IMR-90 (cell line): ENCODE data around the gene DNMT1. TPM values are rescaled to one million over a fixed set of nuclear protein-coding genes. Genes with fewer than 3 reads are reported as not detected.
A peak's percentile ranks its signal among the peaks of the same experiment; 100 is the strongest.

ENCODE experiments used
- ATAC-seq: fragments of 200-7000 bp; cut with Tn5 transposase; 2 replicates; pipeline ENCODE4 v1.9.1; 2020; ENCODE audit warnings: low read depth, mild to moderate bottlenecking, moderate library complexity
- BruUV-seq: library from RNA; stranded (reverse); fragments of 400-500 nt; replicated peaks from 2 replicates; lab custom pipeline; 2021; lab: Mats Ljungman, UMichigan
- CTCF ChIA-PET: fragments of 300-600 bp; formaldehyde crosslinking; extraction: SDS; loops from one replicate; lab custom pipeline; 2021; ENCODE audit warnings: antibody characterized with exemption; lab: Yijun Ruan, JAX
- POLR2A ChIA-PET: fragments of 300-600 bp; sonication (Branson Sonifier 250); formaldehyde crosslinking; loops from one replicate; lab custom pipeline; 2022; ENCODE audit warnings: antibody characterized with exemption; ENCODE audit not compliant: unreplicated experiment; lab: Charles Lee
- DNase-seq: peaks from one replicate; pipeline ENCODE4 v3.0.0; 2013
- H2AFZ ChIP-seq: replicated peaks from 2 replicates; pipeline ENCODE3; 2013; ENCODE audit warnings: low read length, mild to moderate bottlenecking; ENCODE audit not compliant: poor library complexity
- H2AK5ac ChIP-seq: 2 replicates; pipeline ENCODE4 v1.6.1; 2013; ENCODE audit warnings: low read depth, low read length, inconsistent platforms
- H2AK9ac ChIP-seq: replicated peaks from 2 replicates; pipeline ENCODE3; 2013; ENCODE audit warnings: mild to moderate bottlenecking, low read depth, low read length, moderate library complexity; ENCODE audit not compliant: poor library complexity
- H2BK120ac ChIP-seq: 2 replicates; pipeline ENCODE4 v1.6.1; 2013; ENCODE audit warnings: low read depth, low read length, inconsistent platforms
- H2BK15ac ChIP-seq: 3 replicates; pipeline ENCODE4 v1.6.1; 2013; ENCODE audit warnings: low read depth, low read length, inconsistent platforms
- H2BK20ac ChIP-seq: 2 replicates; pipeline ENCODE4 v1.6.1; 2013; ENCODE audit warnings: low read depth, mild to moderate bottlenecking, inconsistent platforms, low read length, moderate library complexity
- H2BK5ac ChIP-seq: 2 replicates; pipeline ENCODE4 v1.6.1; 2013; ENCODE audit warnings: mild to moderate bottlenecking, low read depth, low read length, inconsistent platforms; ENCODE audit not compliant: poor library complexity, severe bottlenecking
- H3K14ac ChIP-seq: replicated peaks from 2 replicates; pipeline ENCODE4 v1.6.1; 2013; ENCODE audit warnings: low read depth, low read length, inconsistent platforms
- H3K18ac ChIP-seq: 2 replicates; pipeline ENCODE4 v1.6.1; 2013; ENCODE audit warnings: low read depth, low read length, control low read depth
- H3K23ac ChIP-seq: 2 replicates; pipeline ENCODE4 v1.6.1; 2013; ENCODE audit warnings: low read depth, low read length, inconsistent platforms
- H3K27ac ChIP-seq: 2 replicates; pipeline ENCODE4 v1.5.1; 2013; ENCODE audit warnings: mild to moderate bottlenecking, control low read depth, low read length; ENCODE audit not compliant: insufficient read depth
- H3K27me3 ChIP-seq: 2 replicates; pipeline ENCODE4 v1.6.1; 2013; ENCODE audit warnings: low read length; ENCODE audit not compliant: control insufficient read depth, insufficient read depth
- H3K36me3 ChIP-seq: 2 replicates; pipeline ENCODE4 v1.6.1; 2013; ENCODE audit warnings: low read length, mixed read lengths; ENCODE audit not compliant: control insufficient read depth, insufficient read depth
- H3K4ac ChIP-seq: 2 replicates; pipeline ENCODE4 v1.6.1; 2013; ENCODE audit warnings: low read depth, low read length, inconsistent platforms
- H3K4me1 ChIP-seq: 2 replicates; pipeline ENCODE4 v1.6.1; 2013; ENCODE audit warnings: low read length, mixed read lengths; ENCODE audit not compliant: control insufficient read depth, insufficient read depth
- H3K4me2 ChIP-seq: 2 replicates; pipeline ENCODE4 v1.6.1; 2013; ENCODE audit warnings: low read depth, mild to moderate bottlenecking, control low read depth, low read length, moderate library complexity
- H3K4me3 ChIP-seq: 2 replicates; pipeline ENCODE4 v1.5.1; 2013; ENCODE audit warnings: low read depth, mild to moderate bottlenecking, control low read depth, low read length, moderate library complexity; ENCODE audit not compliant: insufficient read depth
- H3K56ac ChIP-seq: 2 replicates; pipeline ENCODE4 v1.6.1; 2013; ENCODE audit warnings: low read length, inconsistent platforms; ENCODE audit not compliant: insufficient read depth; ENCODE audit errors: extremely low read depth
- H3K79me1 ChIP-seq, 2 experiments: 2 replicates each; pipeline ENCODE4 v1.6.1; 2013; ENCODE audit warnings: low read length in 2 of 2, inconsistent platforms in 1 of 2, low read depth in 1 of 2
- H3K9ac ChIP-seq: 2 replicates; pipeline ENCODE4 v1.6.1; 2013; ENCODE audit warnings: low read depth, low read length, control low read depth
- H3K9me1 ChIP-seq: 2 replicates; pipeline ENCODE4 v1.6.1; 2013; ENCODE audit warnings: low read length, inconsistent platforms; ENCODE audit not compliant: insufficient read depth
- H3K9me3 ChIP-seq: 2 replicates; pipeline ENCODE4 v1.6.1; 2013; ENCODE audit warnings: low read length; ENCODE audit not compliant: control insufficient read depth, insufficient read depth
- H4K20me1 ChIP-seq: 2 replicates; pipeline ENCODE4 v1.6.1; 2013; ENCODE audit warnings: low read length, inconsistent platforms; ENCODE audit not compliant: insufficient read depth
- H4K5ac ChIP-seq: 2 replicates; pipeline ENCODE4 v1.6.1; 2013; ENCODE audit warnings: mild to moderate bottlenecking, low read depth, low read length, control low read depth
- H4K8ac ChIP-seq, 2 experiments: 2 replicates each; pipeline ENCODE4 v1.6.1; 2013; ENCODE audit warnings: low read depth in 2 of 2, low read length in 2 of 2, control low read depth in 1 of 2, inconsistent platforms in 1 of 2
- H4K91ac ChIP-seq: 2 replicates; pipeline ENCODE4 v1.6.1; 2013; ENCODE audit warnings: low read depth, low read length, inconsistent platforms; ENCODE audit not compliant: insufficient read depth
- BHLHE40 ChIP-seq: fragments of 150-350 bp; IDR thresholded peaks from 2 replicates; pipeline ENCODE4 v1.6.1; 2016; ENCODE audit warnings: mild to moderate bottlenecking, low read depth, low read length
- CEBPB ChIP-seq: IDR thresholded peaks from 2 replicates; pipeline ENCODE4 v1.6.1; 2012; ENCODE audit warnings: low read depth, low read length, improper control_type of control experiment
- CHD1 ChIP-seq: IDR thresholded peaks from 2 replicates; pipeline ENCODE4 v1.6.1; 2012; ENCODE audit warnings: low read depth, low read length, improper control_type of control experiment
- CTCF ChIP-seq: conservative IDR thresholded peaks from 2 replicates; pipeline ENCODE4 v1.5.1; 2012; ENCODE audit warnings: mild to moderate bottlenecking, low read depth, low read length, improper control_type of control experiment
- ELK1 ChIP-seq: fragments of 150-350 bp; IDR thresholded peaks from 2 replicates; pipeline ENCODE4 v1.6.1; 2016; ENCODE audit warnings: low read depth, mild to moderate bottlenecking, low read length, moderate library complexity, borderline replicate concordance
- MAFK ChIP-seq: IDR thresholded peaks from 2 replicates; pipeline ENCODE4 v1.6.1; 2012; ENCODE audit warnings: low read depth, low read length, improper control_type of control experiment
- MAZ ChIP-seq: IDR thresholded peaks from 2 replicates; pipeline ENCODE4 v1.6.1; 2012; ENCODE audit warnings: low read depth, mild to moderate bottlenecking, low read length, improper control_type of control experiment, moderate library complexity, borderline replicate concordance
- MXI1 ChIP-seq: IDR thresholded peaks from 2 replicates; pipeline ENCODE4 v1.6.1; 2012; ENCODE audit warnings: low read depth, mild to moderate bottlenecking, low read length, moderate library complexity, borderline replicate concordance
- NFE2L2 ChIP-seq: fragments of 150-350 bp; IDR thresholded peaks from 2 replicates; pipeline ENCODE4 v1.6.1; 2016; ENCODE audit warnings: low read depth, mild to moderate bottlenecking, low read length
- POLR2A ChIP-seq: IDR thresholded peaks from 2 replicates; pipeline ENCODE4 v1.6.1; 2012; ENCODE audit warnings: mild to moderate bottlenecking, low read depth, low read length
- RCOR1 ChIP-seq: IDR thresholded peaks from 2 replicates; pipeline ENCODE4 v1.6.1; 2012; ENCODE audit warnings: mild to moderate bottlenecking, low read length, improper control_type of control experiment; ENCODE audit not compliant: insufficient replicate concordance
- RFX5 ChIP-seq: IDR thresholded peaks from 2 replicates; pipeline ENCODE4 v1.8.0; 2012; ENCODE audit warnings: low read depth, mild to moderate bottlenecking, low read length, moderate library complexity
- SMC3 ChIP-seq: fragments of 150-350 bp; IDR thresholded peaks from 2 replicates; pipeline ENCODE4 v1.6.1; 2016; ENCODE audit warnings: low read depth, mild to moderate bottlenecking, antibody characterized with exemption, low read length, moderate library complexity
- WGBS, 2 experiments: methylation state at CpG; one replicate each; pipeline versions ENCODE4 v1.1.5 to v1.1.7; 2013; ENCODE audit warnings: missing lambda C conversion rate in 2 of 2; ENCODE audit not compliant: insufficient read length in 1 of 2; ENCODE audit errors: extremely low coverage in 2 of 2; 5-methylcytosine and 5-hydroxymethylcytosine counted together
- dilution Hi-C: fragments of 300-500 bp; cut with HindIII; formaldehyde crosslinking; loops from one replicate; pipeline ENCODE4 v1.14.3; 2018; ENCODE audit warnings: low sequenced_read_pairs; ENCODE audit not compliant: unreplicated experiment
- in situ Hi-C: fragments of 300-500 bp; cut with MboI; formaldehyde crosslinking; loops from 3 replicates; pipeline ENCODE4 v1.14.3; 2019; ENCODE audit warnings: low sequenced_read_pairs, inconsistent platforms, mixed read lengths
- intact Hi-C: fragments of 100-400 bp; cut with micrococcal nuclease; formaldehyde crosslinking; loops from 2 replicates; pipeline ENCODE4 v1.10.0; 2022
- polyA plus RNA-seq, 3 experiments: library from polyadenylated mRNA; depleted of rRNA; stranded (reverse); fragments of >200 nt; gene quantifications; 2 replicates each; pipeline ENCODE4 v1.2.3, GENCODE V29; 2012; ENCODE audit warnings: low replicate concordance in 1 of 3
- total RNA-seq: library from RNA; depleted of rRNA; stranded (reverse); fragments of >200 nt; gene quantifications from 2 replicates; pipeline ENCODE4 v1.2.3, GENCODE V29; 2012

The DNMT1 gene
- total and polyA plus RNA-seq, 2 of the 4 experiments (the other 2 are of a cell fraction) = 26.2 to 83.6 TPM

GRCh38 chr19:10102787-10103236 lies 91.9 kb downstream of the DNMT1 start:
- ChIA-PET CTCF (no interaction called here), POLR2A (no interaction called here)
- H3K4me1 ChIP-seq = peaks cover 4% of the 10 kb centered on the region
- H3K4ac ChIP-seq = no peak overlapping the region
- no peak overlapping the region for H3K4me2 ChIP-seq
- no peaks in the 10 kb centered on the region for H3K9me1 ChIP-seq
- H2AK5ac ChIP-seq = 0 out of 2 replicates have a peak overlapping the region, but pooled peaks have one; percentile 16
- peaks cover 3% of the 10 kb centered on the region for H3K36me3 ChIP-seq
- H4K5ac ChIP-seq = no peak overlapping the region
- peak overlapping the region; percentile 76 for H2AFZ ChIP-seq
- H3K9me3 ChIP-seq = no peaks in the 10 kb centered on the region
- no peak overlapping the region for H3K4me3 ChIP-seq
- no peak overlapping the region for H2BK5ac ChIP-seq
- H3K79me1 ChIP-seq = peaks cover 2 to 13% of the 10 kb centered on the region in 2 experiments; a peak in 3 of 4 replicates
- H4K8ac ChIP-seq = 0 out of 4 replicates have a peak overlapping the region, but pooled peaks of 1 of the 2 experiments have one; percentile 33
- H4K20me1 ChIP-seq = 0 out of 2 replicates have a peak, but pooled peaks cover 5% of the 10 kb centered on the region
- H3K14ac ChIP-seq = no peak overlapping the region
- H2AK9ac ChIP-seq = no peak overlapping the region
- no peak overlapping the region for H2BK20ac ChIP-seq
- no TSS peak for BruUV-seq
- in situ Hi-C loops (no loop called here), intact Hi-C loops (no loop called here), dilution Hi-C loops (no loop called here)
- H3K23ac ChIP-seq = no peak overlapping the region
- no peak overlapping the region for H2BK15ac ChIP-seq
- 43% methylated on average over 2 of the region's 7 CpGs; no CpG with 5 or more reads in 1 of the 2 experiments for WGBS, 2 experiments
- no peaks in the 10 kb centered on the region for H3K27me3 ChIP-seq
- H4K91ac ChIP-seq = no peak overlapping the region
- no peak overlapping the region for H3K27ac ChIP-seq
- H2BK120ac ChIP-seq = no peak overlapping the region
- H3K18ac ChIP-seq = no peak overlapping the region
- TF ChIP-seq CEBPB = no peak
- no peak for TF ChIP-seq SMC3
- TF ChIP-seq ELK1 = no peak
- TF ChIP-seq MAFK = no peak
- TF ChIP-seq RCOR1 = no peak
- no peak for TF ChIP-seq CTCF
- TF ChIP-seq RFX5 = no peak
- no peak for TF ChIP-seq BHLHE40
- TF ChIP-seq NFE2L2 = no peak
- no peak for TF ChIP-seq MXI1
- TF ChIP-seq MAZ = no peak
- TF ChIP-seq CHD1 = no peak
- no peak for TF ChIP-seq POLR2A
- H3K9ac ChIP-seq = peak overlapping the region; percentile 9; the same call in 1 of the 2 replicates
- no peak overlapping the region for H3K56ac ChIP-seq
- ATAC-seq (no peak), DNase-seq (no peak)
